Adrenal gland (tissue), 12 donors: ENCODE data around the gene FBXL5. TPM values are rescaled to one million over a fixed set of nuclear protein-coding genes. Genes with fewer than 3 reads are reported as not detected.

Experiments
- DNase-seq, 7 donors: peaks; one replicate each; pipeline ENCODE4 v3.0.0-alpha.2; 2019 to 2020
- H3K27ac ChIP-seq, 5 donors: fragments of 200-600 bp; sonication (generic) in 4 of 5; 1 replicate in 3 of 5; 2 replicates in 2 of 5; pipeline versions ENCODE4 v1.5.1 to v1.8.0; 2016 to 2020; ENCODE audit warnings: mild to moderate bottlenecking in 1 of 5
- H3K27me3 ChIP-seq: fragments of 200-600 bp; 2 replicates; pipeline ENCODE4 v1.8.0; 2021
- H3K36me3 ChIP-seq, 2 donors: fragments of 200-600 bp; replicated peaks in 1 of 2; 1 replicate in 1 of 2; 2 replicates in 1 of 2; pipeline versions ENCODE4 v1.5.1 to v1.8.0; 2018 to 2022
- H3K4me1 ChIP-seq, 2 donors: fragments of 200-600 bp; replicated peaks in 1 of 2; 1 replicate in 1 of 2; 2 replicates in 1 of 2; pipeline versions ENCODE4 v1.5.1 to v1.8.0; 2018 to 2021
- H3K4me3 ChIP-seq, 4 donors: fragments of 200-600 bp; sonication (generic) in 3 of 4; one replicate each; pipeline ENCODE4 v1.5.1; 2016 to 2018
- H3K9me3 ChIP-seq, 3 donors: fragments of 200-600 bp; sonication (generic) in 1 of 3; replicated peaks in 1 of 3; 1 replicate in 2 of 3; 2 replicates in 1 of 3; pipeline versions ENCODE4 v1.5.1 to v1.8.0; 2016 to 2021
- POLR2A ChIP-seq, 2 donors: fragments of 450-650 bp; IDR thresholded peaks; one replicate each; pipeline ENCODE4 v1.6.1; 2017; ENCODE audit warnings: antibody characterized with exemption in 2 of 2, mild to moderate bottlenecking in 2 of 2, moderate library complexity in 1 of 2
- WGBS, 4 donors: extraction: QIAGEN DNeasy Blood & Tissue Kit in 2 of 4; methylation state at CpG; one replicate each; pipeline versions ENCODE4 v1.1.5 to v1.1.7; 2013 to 2017; 5-methylcytosine and 5-hydroxymethylcytosine counted together
- intact Hi-C, 2 donors: fragments of 100-400 bp; cut with DNase I; formaldehyde crosslinking; loops; one replicate each; pipeline versions ENCODE4 v1.14.1 to v1.15.0; 2022 to 2023
- polyA plus RNA-seq, 3 donors: library from polyadenylated mRNA; stranded (reverse); fragments of 200-250 nt in 2 of 3; fragments of 350-450 nt in 1 of 3; fragmentation: Illumina TruSeq in 1 of 3; extraction: RNeasy Lipid Tissue Mini Kit (QIAGEN cat#74804) in 1 of 3; gene quantifications; one replicate each; pipeline ENCODE4 v1.2.3, GENCODE V29; 2013 to 2014
- total RNA-seq, 9 donors: library from RNA; depleted of rRNA in 4 of 9; stranded (reverse); fragments of >200 nt in 4 of 9; fragments of 120-200 nt in 1 of 9; fragmentation: NEBNext Ultra II Directional in 1 of 9; extraction: Animal tissue kit (Norgen Biotek cat#: 25700) in 1 of 9; gene quantifications; one replicate each; pipeline versions ENCODE4 v1.1.0 to v1.2.4, GENCODE V29; 2013 to 2023
- TF ChIP-seq, protein P1 (sequence below), 6 experiments: fragments of 450-650 bp in 4 of 6; fragments of 200-600 bp in 2 of 6; sonication (generic) in 1 of 6; IDR thresholded peaks; 1 replicate in 5 of 6; 2 replicates in 1 of 6; pipeline versions ENCODE4 v1.5.1 to v1.8.0; 2016 to 2021; ENCODE audit warnings: antibody characterized with exemption in 6 of 6, mild to moderate bottlenecking in 2 of 6, moderate library complexity in 1 of 6
- donor health status: healthy with polysubstance abuse.
- donor health status: Bipolar disorder and iron deficiency.
- donor health status: DM: yes; HTN: yes; CAD: no.
- donor health status: DM: no; HTN: no; CAD: no.
- donor health status: DM: no; HTN: no; CAD: no.
- donor health status: DM: yes; HTN: yes; CAD: no.

The FBXL5 gene
- total and polyA plus RNA-seq, 12 donors, result 42.8 to 159 (median 113) TPM

DNA sequence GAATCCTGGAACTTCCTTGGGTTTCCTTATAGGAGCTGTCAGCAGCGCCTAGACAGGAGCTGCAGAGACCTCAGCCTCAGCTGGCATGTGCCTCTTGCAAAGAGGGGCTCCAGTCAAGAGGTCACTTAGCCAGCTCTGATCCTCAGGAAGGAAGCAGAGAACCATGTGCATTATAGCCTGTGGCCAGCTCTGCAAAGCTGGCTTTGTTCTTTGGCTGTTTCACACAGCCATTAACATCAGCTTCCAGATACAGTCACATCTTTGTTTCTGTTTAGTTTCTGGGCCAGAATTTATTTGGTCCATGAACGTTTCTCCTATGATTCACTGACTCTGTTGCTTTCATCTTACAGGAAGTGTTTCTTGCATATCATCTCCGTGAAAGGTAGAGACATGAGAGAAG is 93.0 kb downstream of the FBXL5 start:
- DNase-seq, result no peak
- TF ChIP-seq, protein P1, sequence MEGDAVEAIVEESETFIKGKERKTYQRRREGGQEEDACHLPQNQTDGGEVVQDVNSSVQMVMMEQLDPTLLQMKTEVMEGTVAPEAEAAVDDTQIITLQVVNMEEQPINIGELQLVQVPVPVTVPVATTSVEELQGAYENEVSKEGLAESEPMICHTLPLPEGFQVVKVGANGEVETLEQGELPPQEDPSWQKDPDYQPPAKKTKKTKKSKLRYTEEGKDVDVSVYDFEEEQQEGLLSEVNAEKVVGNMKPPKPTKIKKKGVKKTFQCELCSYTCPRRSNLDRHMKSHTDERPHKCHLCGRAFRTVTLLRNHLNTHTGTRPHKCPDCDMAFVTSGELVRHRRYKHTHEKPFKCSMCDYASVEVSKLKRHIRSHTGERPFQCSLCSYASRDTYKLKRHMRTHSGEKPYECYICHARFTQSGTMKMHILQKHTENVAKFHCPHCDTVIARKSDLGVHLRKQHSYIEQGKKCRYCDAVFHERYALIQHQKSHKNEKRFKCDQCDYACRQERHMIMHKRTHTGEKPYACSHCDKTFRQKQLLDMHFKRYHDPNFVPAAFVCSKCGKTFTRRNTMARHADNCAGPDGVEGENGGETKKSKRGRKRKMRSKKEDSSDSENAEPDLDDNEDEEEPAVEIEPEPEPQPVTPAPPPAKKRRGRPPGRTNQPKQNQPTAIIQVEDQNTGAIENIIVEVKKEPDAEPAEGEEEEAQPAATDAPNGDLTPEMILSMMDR (IDR thresholded peaks at IDR 0.05), result no peak
- no peak for TF ChIP-seq POLR2A (IDR thresholded peaks at IDR 0.05)
- H3K9me3 ChIP-seq, result no peaks in the 10 kb centered on the region
- intact Hi-C loops, result no loop called here
- H3K27me3 ChIP-seq, result no peaks in the 10 kb centered on the region
- WGBS, 4 donors, result 56 to 68% (median 57%) methylated on average over 3 of the region's 3 CpGs
- no peaks in the 10 kb centered on the region for H3K4me1 ChIP-seq
- H3K4me3 ChIP-seq, result no peak overlapping the region
- no peak overlapping the region for H3K27ac ChIP-seq
- peaks cover 0 to 6% of the 10 kb centered on the region in 2 donors for H3K36me3 ChIP-seq

DNA sequence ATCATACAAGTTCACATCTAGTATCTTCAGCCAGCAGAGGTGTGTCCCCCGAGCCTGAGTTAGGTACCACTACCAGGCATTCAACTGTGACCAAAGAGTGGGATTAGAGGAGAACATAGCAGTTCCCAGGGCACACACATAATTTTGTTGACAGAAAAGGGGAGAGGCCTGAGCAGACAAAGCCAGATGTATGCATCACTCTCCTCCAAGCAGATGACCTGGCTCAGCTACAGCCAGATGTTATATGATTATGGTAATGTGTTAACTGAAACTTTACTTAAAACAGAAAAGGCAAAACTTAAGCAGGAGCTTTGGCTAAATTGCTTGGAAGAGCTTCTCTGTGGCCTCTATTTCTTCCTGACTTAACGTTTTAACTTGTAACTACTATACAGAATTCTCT is 96.6 kb downstream of the FBXL5 start:
- 89 to 98% (median 95%) methylated on average over 2 of the region's 2 CpGs for WGBS, 4 donors
- intact Hi-C loops, result no loop called here
- Histone ChIP-seq H3K9me3 (no peaks in the 10 kb centered on the region), H3K4me3 (no peak overlapping the region), H3K27me3 (no peaks in the 10 kb centered on the region), H3K36me3 (no peaks in the 10 kb centered on the region), H3K27ac (no peak overlapping the region), H3K4me1 (no peaks in the 10 kb centered on the region)
- no peak for TF ChIP-seq POLR2A (IDR thresholded peaks at IDR 0.05)
- TF ChIP-seq, protein P1 (IDR thresholded peaks at IDR 0.05), result no peak
- DNase-seq, result no peak

DNA sequence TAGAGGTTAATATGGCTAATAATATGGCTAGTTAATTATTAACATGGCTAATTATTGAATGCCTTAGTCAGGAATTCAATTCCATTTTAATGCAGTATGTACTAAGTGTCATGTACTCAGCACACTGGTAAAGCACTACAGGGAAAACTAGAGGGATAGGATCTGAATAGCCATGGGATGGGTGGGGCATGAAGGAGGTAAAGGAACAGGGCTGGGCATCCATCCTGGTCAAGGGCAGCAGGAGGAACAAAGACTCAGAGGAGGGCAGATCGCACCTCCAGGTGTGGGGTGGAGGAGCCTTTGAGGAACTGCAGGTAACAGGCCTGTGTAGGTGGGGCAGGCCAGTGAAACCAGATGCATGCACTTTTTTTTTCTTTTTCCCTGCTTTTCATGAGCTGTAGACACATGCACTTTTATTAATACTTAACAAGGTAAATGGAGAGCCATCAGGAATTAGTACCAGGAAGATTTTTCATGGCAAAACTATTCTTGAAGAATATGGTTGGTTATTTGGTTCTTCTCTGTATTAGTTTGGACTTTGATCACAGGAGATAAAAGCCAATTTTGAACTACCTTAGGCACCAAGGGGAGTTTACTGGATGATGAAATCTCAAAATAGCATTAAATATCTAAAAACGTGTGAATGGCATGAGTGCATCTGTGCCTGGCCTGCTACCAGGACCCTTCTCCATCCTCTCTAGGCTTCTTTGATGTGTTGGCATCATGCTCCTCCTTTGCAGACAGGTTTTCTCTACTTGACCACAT is 97.2 kb downstream of the FBXL5 start:
- Histone ChIP-seq H3K4me1 (no peaks in the 10 kb centered on the region), H3K9me3 (no peaks in the 10 kb centered on the region), H3K27me3 (no peaks in the 10 kb centered on the region), H3K27ac (no peak overlapping the region), H3K36me3 (no peaks in the 10 kb centered on the region), H3K4me3 (no peak overlapping the region)
- no peak for DNase-seq
- no peak for TF ChIP-seq POLR2A (IDR thresholded peaks at IDR 0.05)
- TF ChIP-seq, protein P1 (IDR thresholded peaks at IDR 0.05), result no peak
- intact Hi-C loops, result no loop called here
- WGBS, 4 donors, result 76 to 90% (median 81%) methylated on average over 2 of the region's 2 CpGs

DNA sequence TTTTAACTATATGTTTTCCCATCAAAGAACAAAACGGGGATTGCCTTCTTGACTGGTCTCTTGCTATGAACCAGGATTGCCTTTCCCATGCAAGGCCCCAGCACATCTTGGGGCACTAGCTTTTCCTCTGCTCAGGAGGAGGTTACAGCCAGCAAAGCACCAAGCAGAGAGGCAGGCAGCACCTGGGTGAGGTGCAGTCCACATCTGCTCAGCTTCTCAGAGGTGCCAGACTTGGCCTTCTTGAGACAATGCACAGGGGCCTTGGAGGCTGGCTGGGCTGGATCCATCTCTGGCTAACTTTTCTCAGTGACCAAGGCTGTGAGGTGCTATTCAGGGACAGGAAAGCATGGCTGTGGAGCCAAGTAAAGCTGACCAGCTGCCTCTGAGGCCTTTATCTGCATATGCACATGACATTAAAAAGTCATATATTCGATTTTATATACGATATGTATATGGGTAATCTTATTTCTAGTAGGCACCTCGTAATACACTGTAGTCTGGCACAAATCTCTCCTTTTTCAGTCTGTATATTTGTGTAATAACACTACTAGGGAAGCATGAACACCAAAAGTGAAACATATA is 98.6 kb downstream of the FBXL5 start:
- Histone ChIP-seq H3K4me3 (no peak overlapping the region), H3K27me3 (no peaks in the 10 kb centered on the region), H3K4me1 (no peaks in the 10 kb centered on the region), H3K27ac (no peak overlapping the region), H3K36me3 (no peaks in the 10 kb centered on the region), H3K9me3 (no peaks in the 10 kb centered on the region)
- intact Hi-C loops, result no loop called here
- no peak for TF ChIP-seq POLR2A (IDR thresholded peaks at IDR 0.05)
- TF ChIP-seq, protein P1 (IDR thresholded peaks at IDR 0.05), result no peak
- WGBS, 4 donors, result 94 to 98% (median 96%) methylated on average over 4 of the region's 4 CpGs
- no peak for DNase-seq

Other genes with a start within 250 kb of the FBXL5 start
- 1 to 10 TPM in 5 of 9 donors, under 1 TPM in 4; 0.09 to 2.8 (median 1.5) TPM for gene C1QTNF7, start 227.3 kb downstream of the FBXL5 start, total RNA-seq
- 1 to 10 TPM in 2 of 3 donors, under 1 TPM in 1; 0.92 to 1.2 (median 1.0) TPM for gene C1QTNF7, start 227.3 kb downstream of the FBXL5 start, polyA plus RNA-seq
- 10 to 100 TPM; 14.4 to 52.3 (median 21.3) TPM for gene CC2D2A, start 185.5 kb downstream of the FBXL5 start, total RNA-seq
- 10 to 100 TPM; 15.7 to 35.5 (median 17.5) TPM for gene CC2D2A, start 185.5 kb downstream of the FBXL5 start, polyA plus RNA-seq
- gene FAM200B, start 26.5 kb upstream of the FBXL5 start, total RNA-seq, result 10 to 100 TPM; 32.0 to 90.3 (median 56.6) TPM
- 10 to 100 TPM; 52.0 to 68.6 (median 68.6) TPM for gene FAM200B, start 26.5 kb upstream of the FBXL5 start, polyA plus RNA-seq
- 10 to 100 TPM in 1 of 9 donors, 1 to 10 TPM in 8; 3.0 to 10.3 (median 4.9) TPM for gene BST1, start 47.7 kb upstream of the FBXL5 start, total RNA-seq
- gene BST1, start 47.7 kb upstream of the FBXL5 start, polyA plus RNA-seq, result 1 to 10 TPM; 2.3 to 3.2 (median 2.7) TPM
- 10 to 100 TPM in 7 of 9 donors, 1 to 10 TPM in 2; 1.7 to 18.4 (median 14.0) TPM for gene CD38, start 123.0 kb upstream of the FBXL5 start, total RNA-seq
- 1 to 10 TPM; 1.7 to 4.1 (median 3.5) TPM for gene CD38, start 123.0 kb upstream of the FBXL5 start, polyA plus RNA-seq